HEK293 (cell line): ENCODE data around the gene NOD2.
A peak's percentile ranks its signal among the peaks of the same experiment; 100 is the strongest.

Source experiments
- CTCF ChIP-seq: fragments of 450-650 bp; formaldehyde crosslinking; IDR thresholded peaks from 2 replicates; pipeline ENCODE4 v1.5.1; 2016; ENCODE audit warnings: missing biosample characterization, missing genetic modification characterization
- GLI4 ChIP-seq: fragments of 450-650 bp; formaldehyde crosslinking; IDR thresholded peaks from 2 replicates; pipeline ENCODE4 v1.5.1; 2016; ENCODE audit warnings: missing biosample characterization, missing genetic modification characterization
- RBAK ChIP-seq: fragments of 450-650 bp; formaldehyde crosslinking; IDR thresholded peaks from 2 replicates; pipeline ENCODE4 v1.5.1; 2016; ENCODE audit warnings: missing biosample characterization, missing genetic modification characterization
- REST ChIP-seq: fragments of 450-650 bp; formaldehyde crosslinking; IDR thresholded peaks from 2 replicates; pipeline ENCODE4 v1.5.1; 2016; ENCODE audit warnings: missing biosample characterization, missing genetic modification characterization
- SP3 ChIP-seq: fragments of 450-650 bp; formaldehyde crosslinking; IDR thresholded peaks from 2 replicates; pipeline ENCODE4 v1.5.1; 2016; ENCODE audit warnings: missing biosample characterization, missing genetic modification characterization
- YY1 ChIP-seq: fragments of 450-650 bp; formaldehyde crosslinking; IDR thresholded peaks from 2 replicates; pipeline ENCODE4 v1.5.1; 2018; ENCODE audit warnings: missing biosample characterization, missing genetic modification characterization
- ZNF266 ChIP-seq: fragments of 450-650 bp; formaldehyde crosslinking; IDR thresholded peaks from 2 replicates; pipeline ENCODE4 v1.5.1; 2016; ENCODE audit warnings: missing biosample characterization, missing genetic modification characterization, low read depth
- ZNF302 ChIP-seq: fragments of 450-650 bp; formaldehyde crosslinking; IDR thresholded peaks from 2 replicates; pipeline ENCODE4 v1.5.1; 2016; ENCODE audit warnings: missing biosample characterization, missing genetic modification characterization, low read depth
- ZNF350 ChIP-seq: fragments of 450-650 bp; formaldehyde crosslinking; IDR thresholded peaks from 2 replicates; pipeline ENCODE4 v1.5.0; 2017; ENCODE audit warnings: missing biosample characterization, mild to moderate bottlenecking, missing genetic modification characterization
- ZNF692 ChIP-seq: fragments of 450-650 bp; formaldehyde crosslinking; IDR thresholded peaks from 2 replicates; pipeline ENCODE4 v1.5.1; 2016; ENCODE audit warnings: missing biosample characterization, missing genetic modification characterization

GRCh38 chr16:50644729-50645128, 48.7 kb upstream of the NOD2 start:
- TF ChIP-seq ZNF350: no peak
- peak; percentile 31; the same call in 1 of the 2 replicates for TF ChIP-seq CTCF (tag by site-specific recombination)
- TF ChIP-seq RBAK (tag by site-specific recombination): no peak
- no peak for TF ChIP-seq ZNF692 (tag by site-specific recombination)
- no peak for TF ChIP-seq YY1 (tag by site-specific recombination)
- TF ChIP-seq SP3 (tag by site-specific recombination): no peak
- no peak for TF ChIP-seq REST (tag by site-specific recombination)
- TF ChIP-seq ZNF302: no peak
- TF ChIP-seq GLI4 (tag by site-specific recombination): no peak
- no peak for TF ChIP-seq ZNF266 (tag by site-specific recombination)
